Panc1 (cell line): ENCODE measurements around the gene LGSN. TPM values are rescaled to one million over a fixed set of nuclear protein-coding genes. Genes with fewer than 3 reads are reported as not detected.

Source experiments
- ATAC-seq: fragments of 200-7000 bp; cut with Tn5 transposase; 2 replicates; pipeline ENCODE4 v1.9.1; 2020; ENCODE audit warnings: mild to moderate bottlenecking, moderate library complexity
- BruUV-seq: library from RNA; stranded (reverse); fragments of 400-500 nt; replicated peaks from 2 replicates; lab custom pipeline; 2021; lab: Mats Ljungman, UMichigan
- CTCF ChIA-PET: fragments of 300-600 bp; sonication (Branson Sonifier 250); formaldehyde crosslinking; loops from one replicate; lab custom pipeline; 2022; ENCODE audit warnings: antibody characterized with exemption; lab: Charles Lee
- POLR2A ChIA-PET: fragments of 300-600 bp; sonication (Branson Sonifier 250); formaldehyde crosslinking; loops from one replicate; lab custom pipeline; 2022; ENCODE audit warnings: antibody characterized with exemption; lab: Charles Lee
- DNase-seq: peaks from one replicate; pipeline ENCODE4 v3.0.0-alpha.2; 2010; ENCODE audit warnings: low read depth, low spot score
- H3K27ac ChIP-seq: 2 replicates; pipeline ENCODE4 v1.5.1; 2011; ENCODE audit warnings: mild to moderate bottlenecking, low read length, inconsistent platforms
- H3K27me3 ChIP-seq: fragments of 200-500 bp; sonication (Bioruptor generic); 2 replicates; pipeline ENCODE4 v1.6.0; 2014; ENCODE audit warnings: low read length, inconsistent platforms; ENCODE audit not compliant: control insufficient read depth, insufficient read depth
- H3K36me3 ChIP-seq: fragments of 200-500 bp; sonication (Bioruptor generic); 2 replicates; pipeline ENCODE4 v1.5.1; 2014; ENCODE audit warnings: inconsistent platforms, mild to moderate bottlenecking, low read length, moderate library complexity; ENCODE audit not compliant: control insufficient read depth, insufficient read depth
- H3K4me1 ChIP-seq: 2 replicates; pipeline ENCODE4 v1.5.1; 2011; ENCODE audit warnings: inconsistent platforms, mild to moderate bottlenecking, low read length, moderate library complexity; ENCODE audit not compliant: control insufficient read depth, insufficient read depth
- H3K4me3 ChIP-seq, 2 experiments: 2 replicates each; pipeline ENCODE4 v1.5.1; 2011 to 2012; ENCODE audit warnings: low read depth in 2 of 2, low read length in 2 of 2, mild to moderate bottlenecking in 2 of 2, inconsistent platforms in 1 of 2, moderate library complexity in 1 of 2
- H3K9me3 ChIP-seq: fragments of 200-500 bp; sonication (Bioruptor generic); 2 replicates; pipeline ENCODE4 v1.5.1; 2014; ENCODE audit warnings: low read depth, mild to moderate bottlenecking, inconsistent platforms, low read length, moderate library complexity; ENCODE audit not compliant: control insufficient read depth, insufficient read depth
- CTCF ChIP-seq: fragments of 450-650 bp; IDR thresholded peaks from 2 replicates; pipeline ENCODE4 v1.5.1; 2017; ENCODE audit warnings: mild to moderate bottlenecking
- POLR2AphosphoS5 ChIP-seq: IDR thresholded peaks from 2 replicates; pipeline ENCODE4 v1.6.1; 2012; ENCODE audit warnings: mild to moderate bottlenecking, low read depth, low read length, moderate library complexity
- REST ChIP-seq, 2 experiments: IDR thresholded peaks; 2 replicates each; pipeline ENCODE4 v1.6.1; 2011 to 2012; ENCODE audit warnings: low read depth in 2 of 2, control low read depth in 1 of 2, low read length in 1 of 2, mild to moderate bottlenecking in 1 of 2, moderate library complexity in 1 of 2; ENCODE audit not compliant: insufficient read depth in 1 of 2
- SIN3A ChIP-seq: IDR thresholded peaks from 2 replicates; pipeline ENCODE4 v1.6.1; 2012; ENCODE audit warnings: low read depth, mild to moderate bottlenecking, low read length, moderate library complexity, borderline replicate concordance; ENCODE audit not compliant: insufficient read depth
- TCF7L2 ChIP-seq: IDR thresholded peaks from 2 replicates; pipeline ENCODE4 v1.6.1; 2011; ENCODE audit warnings: mild to moderate bottlenecking, low read depth, low read length, inconsistent platforms
- in situ Hi-C: cut with HindIII; loops from 2 replicates; pipeline ENCODE4 v1.10.0; 2016; ENCODE audit warnings: low sequenced_read_pairs, low pct_unique_long_range_greater_than_20kb
- intact Hi-C: fragments of 100-400 bp; cut with micrococcal nuclease; formaldehyde crosslinking; loops from one replicate; pipeline ENCODE4 v1.10.0; 2022; ENCODE audit not compliant: unreplicated experiment
- total RNA-seq: library from RNA; stranded (reverse); gene quantifications from one replicate; pipeline ENCODE4 v1.2.1, GENCODE V29; 2021; ENCODE audit not compliant: unreplicated experiment

LGSN gene
- total RNA-seq, 1 experiment from 2014 or later = not detected

- CTCF ChIA-PET = no interaction called here
- no peak overlapping the region for H3K27ac ChIP-seq
- POLR2A ChIA-PET = no interaction called here
- in situ Hi-C loops = no loop called here
- no peaks in the 10 kb centered on the region for H3K36me3 ChIP-seq
- BruUV-seq = no TSS peak
- intact Hi-C loops = no loop called here
- TF ChIP-seq POLR2AphosphoS5 (no peak), SIN3A (no peak), REST (IDR thresholded peaks at IDR 0.05; ENCODE audit: insufficient read depth in 1 of 2, low read depth in 2 of 2, low read length in 1 of 2) (no peak), TCF7L2 (no peak), CTCF (no peak)
- H3K4me1 ChIP-seq = no peaks in the 10 kb centered on the region
- DNase-seq = no peak
- no peaks in the 10 kb centered on the region for H3K27me3 ChIP-seq
- no peak overlapping the region for H3K4me3 ChIP-seq
- ATAC-seq = no peak
- no peaks in the 10 kb centered on the region for H3K9me3 ChIP-seq
Observed at GRCh38 chr6:63267046-63267445, 52.7 kb downstream of the LGSN start.

- Histone ChIP-seq H3K9me3 (no peaks in the 10 kb centered on the region), H3K36me3 (no peaks in the 10 kb centered on the region), H3K27me3 (no peaks in the 10 kb centered on the region), H3K4me1 (no peaks in the 10 kb centered on the region), H3K27ac (no peak overlapping the region), H3K4me3 (no peak overlapping the region)
- no peak for DNase-seq
- in situ Hi-C loops (no loop called here), intact Hi-C loops (no loop called here)
- TF ChIP-seq TCF7L2 (no peak), REST (IDR thresholded peaks at IDR 0.05; ENCODE audit: insufficient read depth in 1 of 2, low read depth in 2 of 2, low read length in 1 of 2) (no peak), CTCF (no peak), POLR2AphosphoS5 (no peak), SIN3A (no peak)
- POLR2A ChIA-PET = no interaction called here
- CTCF ChIA-PET = no interaction called here
- no TSS peak for BruUV-seq
- no peak for ATAC-seq
Observed at GRCh38 chr6:63263444-63263843, 56.3 kb downstream of the LGSN start.
